ENCODE data around the gene SOX2.

Gene SOX2

DNA sequence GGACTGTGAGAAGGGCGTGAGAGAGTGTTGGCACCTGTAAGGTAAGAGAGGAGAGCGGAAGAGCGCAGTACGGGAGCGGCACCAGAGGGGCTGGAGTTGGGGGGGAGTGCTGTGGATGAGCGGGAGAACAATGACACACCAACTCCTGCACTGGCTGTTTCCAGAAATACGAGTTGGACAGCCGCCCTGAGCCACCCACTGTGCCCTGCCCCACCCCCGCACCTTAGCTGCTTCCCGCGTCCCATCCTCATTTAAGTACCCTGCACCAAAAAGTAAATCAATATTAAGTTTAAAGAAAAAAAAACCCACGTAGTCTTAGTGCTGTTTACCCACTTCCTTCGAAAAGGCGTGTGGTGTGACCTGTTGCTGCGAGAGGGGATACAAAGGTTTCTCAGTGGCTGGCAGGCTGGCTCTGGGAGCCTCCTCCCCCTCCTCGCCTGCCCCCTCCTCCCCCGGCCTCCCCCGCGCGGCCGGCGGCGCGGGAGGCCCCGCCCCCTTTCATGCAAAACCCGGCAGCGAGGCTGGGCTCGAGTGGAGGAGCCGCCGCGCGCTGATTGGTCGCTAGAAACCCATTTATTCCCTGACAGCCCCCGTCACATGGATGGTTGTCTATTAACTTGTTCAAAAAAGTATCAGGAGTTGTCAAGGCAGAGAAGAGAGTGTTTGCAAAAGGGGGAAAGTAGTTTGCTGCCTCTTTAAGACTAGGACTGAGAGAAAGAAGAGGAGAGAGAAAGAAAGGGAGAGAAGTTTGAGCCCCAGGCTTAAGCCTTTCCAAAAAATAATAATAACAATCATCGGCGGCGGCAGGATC lies at the start of gene SOX2:
Gene SOX2 (plus strand): TSS at position 601 of the 811 bp plus-strand sequence. CDS start 436 bp downstream, outside the sequence.
- DNase-seq (ENCODE audit: low read depth in 3 of 3), result no peak

DNA sequence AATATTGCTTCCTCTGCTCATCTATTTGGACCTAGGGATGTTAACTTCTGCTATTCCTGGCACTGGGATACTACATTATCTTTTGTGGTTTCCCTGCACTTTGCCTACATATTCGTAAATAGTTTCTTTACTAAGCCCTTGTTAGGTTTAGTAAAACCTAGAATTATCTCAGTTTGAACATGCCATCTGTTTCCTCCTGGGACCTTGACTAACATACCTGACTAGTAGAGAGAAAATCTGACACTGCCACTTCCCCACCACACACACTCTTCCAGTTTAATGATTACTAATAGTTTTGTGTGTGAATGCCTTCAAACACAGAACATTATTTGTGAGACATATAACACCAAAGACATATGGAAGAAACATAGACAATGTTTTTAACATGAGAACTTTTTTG lies 28.2 kb upstream of the SOX2 start:
- DNase-seq (ENCODE audit: low read depth in 3 of 3), result no peak

DNA sequence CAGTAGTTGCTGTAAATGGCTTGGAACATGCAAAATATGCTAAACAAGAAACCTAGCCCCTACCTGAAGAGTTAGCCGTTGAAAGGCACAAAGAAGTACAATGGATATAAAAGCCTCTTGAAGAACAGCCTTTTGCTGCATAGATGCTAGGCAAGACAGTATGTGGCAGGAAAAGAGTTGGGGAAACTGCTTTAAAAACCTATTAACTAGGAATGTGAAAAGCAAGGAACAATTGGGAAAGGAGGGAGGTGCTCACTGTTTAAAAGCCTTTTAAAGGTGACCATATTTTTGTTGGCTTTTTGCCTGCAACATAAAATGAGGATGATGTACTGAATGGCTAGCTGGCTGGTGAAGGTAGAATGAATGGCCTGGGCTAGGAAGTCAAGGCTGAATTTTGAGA lies 24.5 kb upstream of the SOX2 start:
- DNase-seq (ENCODE audit: low read depth in 3 of 3), result no peak

DNA sequence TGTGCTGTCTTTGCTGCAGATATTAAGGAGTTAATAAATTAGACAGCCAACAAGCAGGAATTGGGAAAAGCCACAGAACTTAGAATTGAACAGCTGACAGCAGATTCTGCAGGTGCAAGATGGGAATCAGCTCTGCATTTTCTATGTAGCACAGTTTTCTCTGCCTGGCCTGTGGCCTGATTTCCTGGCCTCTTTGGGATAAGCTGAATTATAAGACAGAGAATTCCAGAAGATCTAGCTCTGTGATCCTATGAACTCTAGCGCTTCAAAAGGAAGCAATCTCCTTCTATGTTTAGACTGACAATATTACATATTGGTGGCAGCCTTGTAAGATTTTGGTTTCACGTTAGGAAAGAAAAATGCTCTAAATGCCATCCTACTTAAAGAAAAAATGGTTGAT lies 24.0 kb upstream of the SOX2 start:
- DNase-seq (ENCODE audit: low read depth in 3 of 3), result no peak

DNA sequence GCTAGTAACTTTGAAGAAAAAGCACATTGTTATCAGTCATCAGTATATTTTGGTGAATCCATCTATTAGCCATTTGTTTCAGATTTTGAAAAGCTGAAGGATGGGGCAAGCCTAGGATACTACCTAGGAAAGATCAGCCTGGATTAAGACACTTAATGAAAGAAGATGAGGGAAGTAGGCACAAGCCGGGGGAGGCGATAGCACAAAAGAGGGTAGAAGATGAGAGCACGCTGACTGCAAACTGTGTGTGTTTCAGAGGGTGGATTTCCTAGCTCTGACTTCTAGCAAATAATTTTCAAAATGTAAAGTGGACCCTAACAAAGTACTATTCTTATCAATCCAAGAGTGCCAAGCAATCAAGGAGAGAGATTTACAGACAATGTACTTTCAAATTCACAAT lies 22.2 kb upstream of the SOX2 start:
- DNase-seq (ENCODE audit: low read depth in 3 of 3), result no peak

DNA sequence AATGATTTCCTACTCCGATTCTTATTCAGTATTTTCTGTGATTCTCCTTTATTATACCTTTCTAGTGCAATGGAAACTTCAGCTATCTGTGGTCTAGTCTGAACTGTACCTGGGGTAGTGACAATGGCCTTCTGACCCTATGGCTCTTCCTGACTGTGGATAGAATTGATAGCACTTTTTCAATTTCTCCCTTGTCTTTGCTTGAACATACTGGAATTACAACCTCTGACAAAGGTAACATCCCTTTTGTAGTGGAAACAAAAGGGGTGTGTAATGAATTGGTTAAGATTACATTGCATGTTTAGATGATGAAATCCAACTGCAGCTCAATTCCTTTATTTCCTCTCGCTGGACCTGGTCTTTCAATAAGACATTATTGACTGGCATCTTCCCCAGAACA lies 21.0 kb upstream of the SOX2 start:
- no peak for DNase-seq (ENCODE audit: low read depth in 3 of 3)

DNA sequence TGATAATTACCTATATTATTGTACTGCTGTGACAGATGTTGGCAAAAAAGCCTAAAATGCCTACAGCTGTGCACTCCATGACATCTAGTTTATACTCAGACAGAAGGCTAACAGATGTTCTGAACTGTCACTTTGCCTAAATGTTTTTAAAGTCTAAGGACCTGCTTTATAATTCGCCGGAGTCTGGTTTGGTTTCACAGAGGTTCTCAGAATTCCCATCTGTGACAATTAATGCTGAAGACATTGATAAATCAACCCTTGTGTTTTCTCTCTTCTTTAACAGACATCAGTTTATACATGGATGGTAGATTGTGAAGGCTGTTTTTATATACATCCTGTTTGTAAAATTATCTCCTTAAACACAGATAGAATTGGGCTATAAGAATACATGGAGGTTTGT lies 19.8 kb upstream of the SOX2 start:
- DNase-seq (ENCODE audit: low read depth in 3 of 3), result no peak

DNA sequence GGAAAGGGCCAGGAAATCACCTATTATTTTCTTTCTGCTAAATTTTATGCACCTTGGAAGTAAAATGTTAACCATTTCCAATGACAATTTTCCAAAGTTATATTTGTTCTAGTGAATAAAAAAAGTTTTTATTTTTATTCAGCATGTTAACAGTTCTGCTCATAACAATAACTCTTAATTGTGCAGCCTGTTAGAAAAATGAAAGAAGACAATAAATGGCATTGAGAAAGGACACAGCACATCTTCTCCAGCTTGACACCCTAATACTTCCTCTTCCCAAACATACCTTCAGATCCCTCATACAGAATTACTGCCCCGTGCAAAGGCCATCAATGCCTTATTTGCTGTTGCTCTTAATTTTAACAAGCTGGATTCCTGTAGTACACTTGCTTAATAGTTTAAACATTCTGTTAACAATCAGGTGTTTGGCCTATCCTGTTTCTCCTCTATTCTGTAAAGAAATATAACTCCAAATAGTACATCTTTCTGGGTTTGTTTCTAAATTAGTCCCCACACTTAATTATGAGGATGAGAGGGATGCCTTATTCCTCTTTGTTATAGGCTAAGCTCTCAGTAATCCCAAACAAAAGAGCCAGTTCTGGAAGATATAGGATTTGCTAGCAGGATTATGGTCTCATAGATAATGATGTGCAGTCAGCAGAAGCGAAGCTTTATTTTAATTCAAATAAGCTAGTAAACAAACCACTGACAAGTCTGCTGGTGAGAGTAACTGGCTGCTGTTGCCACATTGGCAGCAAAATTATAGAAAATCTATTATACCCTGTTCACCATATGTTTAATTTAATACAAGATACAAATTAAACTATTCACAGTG lies 19.2 kb upstream of the SOX2 start:
- DNase-seq (ENCODE audit: low read depth in 3 of 3), result no peak

DNA sequence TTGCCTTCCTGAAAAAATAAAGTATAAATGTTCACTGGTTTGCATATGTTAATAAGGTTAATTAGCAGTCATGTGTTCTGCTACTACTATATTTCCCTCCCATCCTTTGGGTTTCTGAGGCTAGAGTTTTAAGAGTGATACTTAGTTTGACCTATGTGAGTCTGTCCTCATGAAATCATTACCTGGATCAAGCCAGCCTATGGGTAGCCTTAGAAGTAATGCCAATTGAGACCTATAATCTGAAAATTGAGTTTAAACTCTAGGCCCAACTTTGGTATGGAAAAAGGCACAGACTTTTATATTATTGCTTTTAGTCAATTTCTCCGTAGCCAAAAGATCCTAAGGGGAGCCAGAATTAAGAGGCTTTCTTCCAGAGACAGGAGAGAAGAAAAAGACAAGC lies 18.4 kb upstream of the SOX2 start:
- DNase-seq (ENCODE audit: low read depth in 3 of 3), result no peak

DNA sequence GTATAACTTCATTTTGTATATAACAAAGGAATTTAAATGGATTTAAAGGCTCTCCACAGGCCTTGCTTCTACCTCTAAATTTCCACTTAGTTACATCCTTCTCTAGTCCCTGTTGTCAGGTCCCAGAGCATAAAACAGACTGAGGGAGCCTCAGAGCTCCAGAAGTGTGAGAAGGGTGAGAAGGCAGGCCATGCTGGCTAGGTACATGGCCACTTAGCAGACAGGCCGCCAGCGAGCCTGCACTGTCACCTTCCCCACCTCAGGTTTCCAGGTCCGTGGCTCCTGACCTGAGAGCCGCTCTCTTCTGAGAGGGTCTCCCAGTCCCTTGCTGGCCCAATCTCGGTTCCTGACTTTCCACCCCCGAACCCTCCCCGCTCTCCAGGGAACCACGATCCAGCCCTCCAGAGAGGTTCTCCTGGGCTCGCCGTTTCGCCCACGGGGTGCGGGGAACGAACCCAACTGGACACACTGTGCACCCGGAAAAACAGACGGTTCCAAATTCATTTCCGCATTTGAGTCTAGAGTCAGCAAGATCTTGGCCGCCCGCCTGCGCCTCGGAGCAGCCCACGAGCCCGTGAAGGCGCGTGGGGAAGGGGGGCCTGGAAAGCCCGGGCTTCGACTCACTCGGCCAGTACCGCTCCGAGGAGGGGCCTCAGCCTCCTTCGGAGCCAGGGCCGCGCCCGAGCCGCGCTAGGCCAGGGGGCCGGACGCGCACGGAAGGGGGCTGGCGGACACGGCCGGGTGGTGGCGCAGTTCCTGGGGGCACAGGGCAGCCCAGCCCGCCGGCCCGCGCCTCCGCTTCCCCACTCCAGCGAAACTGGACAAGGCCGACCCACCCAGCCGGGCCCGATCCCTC lies 16.7 kb upstream of the SOX2 start:
- no peak for DNase-seq (ENCODE audit: low read depth in 3 of 3)

DNA sequence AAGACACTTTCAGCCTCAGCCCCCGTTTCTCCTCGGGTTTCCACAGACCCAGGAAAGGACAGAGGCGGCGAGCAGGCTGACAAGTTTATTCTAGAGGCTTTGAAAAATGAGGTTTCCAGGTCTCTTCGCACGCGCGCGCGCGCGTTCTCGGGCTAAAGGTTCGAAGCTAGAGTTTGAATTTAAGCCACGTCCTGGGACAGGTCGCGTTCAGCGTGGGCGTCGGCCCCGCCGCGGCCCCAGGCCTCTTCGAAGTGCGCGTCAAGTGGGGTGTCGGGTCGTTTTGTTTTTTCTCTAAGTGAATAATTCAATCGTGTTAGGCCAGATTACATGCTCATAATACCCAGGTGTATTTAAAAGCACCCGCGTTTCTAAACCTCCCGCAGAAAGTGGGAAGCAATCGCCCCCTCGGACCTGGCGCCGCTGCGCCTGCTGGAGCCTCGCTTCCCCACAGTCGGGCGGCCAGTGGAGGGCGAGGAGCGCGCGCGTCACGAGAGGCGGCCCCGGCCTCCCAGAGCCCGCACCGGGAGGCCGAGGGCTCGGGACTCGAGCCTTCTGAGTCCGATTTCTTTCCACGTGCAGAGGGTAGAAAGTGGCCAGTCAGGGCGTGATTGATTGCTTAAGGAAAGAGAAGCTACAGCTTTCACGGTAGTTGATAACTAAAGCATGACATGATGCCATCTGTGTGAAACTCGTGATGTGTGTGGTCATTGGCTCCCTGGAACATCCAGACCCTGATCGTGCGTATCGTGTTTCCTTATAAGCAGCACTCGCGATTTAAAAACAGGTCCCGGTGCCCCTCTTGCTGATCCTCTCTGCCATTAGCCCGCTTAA lies 15.8 kb upstream of the SOX2 start:
- DNase-seq (ENCODE audit: low read depth in 3 of 3), result no peak

DNA sequence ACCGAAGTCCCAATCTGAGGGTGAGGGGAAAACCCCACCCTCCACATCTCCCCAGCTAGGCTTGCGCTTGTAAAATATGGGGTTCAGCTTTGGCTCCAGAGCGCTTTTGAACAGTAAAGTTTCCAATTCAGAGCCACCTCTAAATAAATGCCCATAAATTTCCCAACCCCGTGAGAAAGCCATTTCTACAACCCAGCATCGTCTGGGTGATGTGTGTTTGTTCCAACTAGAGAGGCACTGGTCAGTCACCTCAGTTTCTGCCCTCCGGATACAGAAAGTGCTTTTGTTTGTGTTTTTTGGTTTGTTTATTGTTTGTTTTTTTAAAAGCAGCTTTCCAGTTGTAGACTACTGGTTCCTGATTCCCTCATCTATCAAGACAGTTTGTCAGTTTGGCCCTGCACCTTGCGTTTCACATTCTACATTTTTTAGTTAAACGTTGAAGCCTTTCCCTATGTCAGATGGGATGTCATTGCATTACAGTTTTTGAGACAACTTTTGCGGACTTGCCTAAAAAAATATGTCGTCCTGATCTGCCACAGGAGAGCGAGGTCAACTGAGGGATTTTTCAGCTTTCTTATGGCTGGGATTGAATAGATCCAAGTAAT lies 15.0 kb upstream of the SOX2 start:
- DNase-seq (ENCODE audit: low read depth in 3 of 3), result no peak

DNA sequence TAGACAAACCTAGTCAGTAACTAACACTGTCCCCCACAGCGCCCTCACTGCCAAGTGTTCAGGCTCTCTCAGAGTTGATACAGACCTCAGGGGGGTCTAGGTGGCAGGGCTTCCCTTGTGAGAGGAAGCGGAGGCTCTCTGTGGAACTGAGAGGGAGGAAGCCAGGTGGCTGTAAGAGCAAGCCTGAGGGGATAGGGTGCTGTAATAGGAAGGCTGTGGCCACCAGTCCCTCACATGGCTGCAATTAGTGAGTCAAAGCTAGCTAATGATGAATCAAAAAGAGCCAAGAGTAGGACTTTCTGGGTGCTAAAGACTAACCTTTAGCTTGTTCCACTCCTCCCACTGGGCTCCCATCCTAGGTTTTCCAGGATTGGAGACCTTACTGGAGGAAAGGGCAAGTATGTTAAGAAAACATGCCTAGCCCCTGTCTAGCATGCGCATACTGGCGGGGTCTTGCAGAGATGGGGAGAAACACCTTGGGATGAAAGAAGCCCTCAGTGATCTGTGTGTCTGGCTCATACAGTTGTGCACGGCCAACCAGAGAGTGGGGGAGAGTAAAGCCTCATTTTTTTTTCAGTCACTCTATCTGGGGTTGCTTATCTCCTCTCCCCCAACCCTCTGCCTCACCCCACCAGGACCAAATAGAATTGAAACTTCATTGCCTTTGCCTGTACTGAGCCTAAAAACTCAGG lies 13.3 kb upstream of the SOX2 start:
- DNase-seq (ENCODE audit: low read depth in 3 of 3), result no peak

DNA sequence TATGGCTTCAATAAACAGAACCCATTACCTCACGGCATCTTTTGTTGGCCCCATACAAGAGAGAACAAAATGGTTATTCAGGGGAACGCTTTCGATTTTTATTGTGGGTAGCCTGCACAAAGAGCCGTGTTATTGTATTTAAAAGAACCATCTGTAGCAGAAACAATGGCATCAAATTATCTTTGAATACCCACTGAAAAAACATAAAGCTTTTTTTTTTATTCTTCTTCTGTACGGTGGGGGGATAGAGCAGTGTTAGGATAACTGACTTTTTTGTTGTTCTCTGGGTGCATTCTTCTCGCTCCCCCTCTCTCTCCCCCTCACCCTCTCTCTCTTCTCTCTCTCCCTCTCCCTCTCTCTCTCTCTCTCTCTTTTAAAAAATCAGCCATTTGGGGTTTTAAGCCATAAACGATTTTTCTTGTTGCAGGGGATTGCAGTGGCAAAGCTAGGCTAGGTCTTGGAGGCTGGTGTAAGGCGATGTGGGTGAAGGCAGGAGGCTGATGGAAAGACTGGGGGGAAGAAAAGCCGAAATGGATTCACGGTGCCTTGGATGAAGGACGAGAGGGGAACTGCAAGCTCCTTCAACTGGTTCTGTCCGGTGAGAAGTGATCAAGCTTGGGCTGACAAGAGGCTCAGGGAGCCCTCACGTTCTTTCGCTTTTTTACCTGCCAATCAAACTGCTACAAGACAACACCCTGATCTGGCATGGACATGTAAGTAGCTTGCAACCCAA lies 12.4 kb upstream of the SOX2 start:
- DNase-seq (ENCODE audit: low read depth in 3 of 3), result no peak

DNA sequence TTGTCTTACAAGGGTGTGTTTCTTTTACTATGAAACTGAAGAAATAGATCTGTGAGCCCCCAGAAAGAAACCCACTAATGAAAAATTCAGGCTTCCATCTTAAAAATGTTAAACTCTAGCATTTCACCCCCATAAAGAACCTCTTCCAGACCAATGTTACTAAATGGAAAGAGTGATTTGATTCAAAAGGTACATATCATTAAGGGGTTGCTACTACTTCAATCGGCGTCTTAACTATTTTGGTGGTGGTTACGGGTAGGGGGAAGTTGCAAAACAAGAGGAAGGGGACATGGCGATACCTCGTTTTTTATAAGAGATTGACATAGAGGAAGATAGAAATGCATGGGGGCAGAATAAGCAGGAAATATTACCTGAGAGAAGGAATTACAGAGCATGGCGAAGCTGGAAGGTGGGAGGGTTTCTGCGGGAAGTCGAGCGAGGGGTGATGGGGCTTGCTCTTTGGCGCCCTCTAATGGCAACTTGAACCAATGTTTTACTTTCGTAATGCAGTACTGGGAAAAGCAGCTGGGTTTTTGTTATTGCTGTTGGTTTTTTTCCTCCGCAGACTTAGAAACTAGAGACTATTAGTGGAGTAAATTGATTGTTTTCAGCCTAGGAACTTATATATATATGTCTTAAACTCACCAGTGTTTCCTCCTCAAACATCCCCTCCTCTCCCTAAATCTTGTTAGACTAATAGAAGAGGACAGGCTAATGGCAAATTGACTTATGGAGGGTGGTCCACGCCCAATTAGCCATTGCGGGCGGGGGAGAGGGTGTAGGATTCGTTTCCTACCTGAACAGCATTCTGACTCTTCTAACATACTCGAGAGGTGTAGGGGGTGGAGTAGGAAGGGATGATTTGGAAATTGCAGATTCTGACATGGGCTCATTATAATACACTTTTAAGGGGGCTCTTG lies 11.3 kb upstream of the SOX2 start:
- no peak for DNase-seq (ENCODE audit: low read depth in 3 of 3)

DNA sequence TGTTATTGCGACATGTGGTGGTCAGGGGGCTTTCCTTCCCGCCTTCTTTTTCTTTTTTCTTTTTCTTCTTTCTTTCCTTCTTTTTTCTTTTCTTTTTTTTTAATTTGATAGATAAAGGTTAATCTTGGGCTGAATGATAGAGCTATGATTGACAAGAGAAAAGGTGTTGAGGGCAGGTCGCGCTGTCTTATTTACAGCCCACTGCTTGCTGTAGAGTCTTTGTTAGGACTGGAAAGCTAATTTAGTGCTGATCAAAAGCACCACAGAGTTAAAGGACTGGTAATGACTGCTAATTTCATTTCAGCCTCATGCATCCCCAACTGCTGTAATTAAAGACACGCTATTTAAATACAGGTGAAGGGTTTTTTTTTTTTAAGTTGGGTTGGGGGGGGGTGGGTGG lies 10.6 kb upstream of the SOX2 start:
- DNase-seq (ENCODE audit: low read depth in 3 of 3), result no peak

DNA sequence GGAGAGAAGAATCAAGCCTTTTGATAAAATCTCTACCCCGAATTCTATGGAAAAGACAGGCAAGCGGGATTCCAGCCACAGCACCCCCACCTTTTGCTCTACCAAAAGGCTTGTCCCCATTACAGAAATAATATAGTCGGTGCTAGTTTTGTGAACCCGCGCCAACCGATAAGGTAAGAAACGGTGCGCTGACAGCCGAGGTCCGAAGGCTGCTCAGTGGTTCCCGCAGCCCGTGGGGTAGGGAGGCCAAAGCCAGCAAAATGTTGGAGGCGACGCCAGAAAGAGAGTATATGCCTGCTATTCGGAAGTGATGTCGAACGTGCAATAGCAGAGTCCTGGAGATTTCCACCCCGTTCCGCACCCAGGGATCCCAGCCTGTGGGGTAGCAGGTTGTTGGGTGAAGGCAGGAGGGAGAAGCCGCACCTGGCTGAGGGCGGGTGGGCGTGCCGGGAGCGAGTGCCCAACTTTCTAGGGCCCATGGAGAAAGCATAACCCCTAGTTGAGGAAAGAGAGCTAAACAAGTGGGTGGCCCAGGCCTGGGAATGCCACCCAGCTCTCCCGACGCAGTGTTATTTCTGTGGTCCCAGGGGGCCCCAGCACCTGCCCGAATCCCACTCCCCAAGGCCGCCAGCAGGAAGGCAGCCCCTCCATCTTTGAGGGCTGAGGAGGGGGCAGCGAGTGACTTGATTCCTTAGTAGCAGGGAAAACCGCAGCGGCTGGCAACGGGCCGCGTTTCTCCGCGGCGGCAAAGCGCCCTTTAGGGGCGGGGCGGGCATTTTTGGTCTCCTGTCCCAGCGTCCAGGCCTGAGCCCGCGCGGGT lies 7.9 kb upstream of the SOX2 start:
- DNase-seq (ENCODE audit: low read depth in 3 of 3), result no peak
